Cerebellar cortex (tissue), 1 donor: ENCODE results near the gene FAXDC2.

ENCODE experiments used
- DNase-seq: peaks from one replicate; pipeline ENCODE4 v3.0.0-alpha.2; 2015; ENCODE audit warnings: low spot score

Gene FAXDC2

GRCh38 chr5:154797762-154798161, 52.6 kb downstream of the FAXDC2 start:
- no peak for DNase-seq

GRCh38 chr5:154795235-154795596, 55.2 kb downstream of the FAXDC2 start:
- no peak for DNase-seq

GRCh38 chr5:154794525-154795234, 55.7 kb downstream of the FAXDC2 start:
- DNase-seq = no peak

- DNase-seq = no peak
These were observed 56.5 kb downstream of the FAXDC2 start for GRCh38 chr5:154793599-154794524.

GRCh38 chr5:154791535-154791934, 58.9 kb downstream of the FAXDC2 start:
- DNase-seq = no peak

GRCh38 chr5:154788212-154788611, 62.2 kb downstream of the FAXDC2 start:
- no peak for DNase-seq

- DNase-seq = no peak
These were observed 64.0 kb downstream of the FAXDC2 start for GRCh38 chr5:154786414-154786813.

- DNase-seq = no peak
These were observed 65.5 kb downstream of the FAXDC2 start for GRCh38 chr5:154784856-154785255.

- DNase-seq = no peak
These were observed 66.5 kb downstream of the FAXDC2 start for GRCh38 chr5:154783774-154784460.

- DNase-seq = no peak
These were observed 67.4 kb downstream of the FAXDC2 start for GRCh38 chr5:154782812-154783592.

GRCh38 chr5:154782326-154782725, 68.1 kb downstream of the FAXDC2 start:
- DNase-seq = no peak

- DNase-seq = no peak
These were observed 70.3 kb downstream of the FAXDC2 start for GRCh38 chr5:154780128-154780527.

- no peak for DNase-seq
These were observed 71.3 kb downstream of the FAXDC2 start for GRCh38 chr5:154779105-154779504.

GRCh38 chr5:154778534-154778933, 71.9 kb downstream of the FAXDC2 start:
- no peak for DNase-seq

GRCh38 chr5:154776167-154776566, 74.2 kb downstream of the FAXDC2 start:
- no peak for DNase-seq

GRCh38 chr5:154773326-154773725, 77.1 kb downstream of the FAXDC2 start:
- no peak for DNase-seq

- peak; percentile 38 for DNase-seq
These were observed 79.0 kb downstream of the FAXDC2 start for GRCh38 chr5:154771383-154771901.

GRCh38 chr5:154770111-154770510, 80.3 kb downstream of the FAXDC2 start:
- no peak for DNase-seq
